AG08395 (cell line): Measurements from ENCODE around the gene C10orf71.

ENCODE experiments used
- DNase-seq: peaks from one replicate; pipeline ENCODE4 v3.0.0; 2012; ENCODE audit warnings: mixed read lengths, low spot score

Gene C10orf71

DNA sequence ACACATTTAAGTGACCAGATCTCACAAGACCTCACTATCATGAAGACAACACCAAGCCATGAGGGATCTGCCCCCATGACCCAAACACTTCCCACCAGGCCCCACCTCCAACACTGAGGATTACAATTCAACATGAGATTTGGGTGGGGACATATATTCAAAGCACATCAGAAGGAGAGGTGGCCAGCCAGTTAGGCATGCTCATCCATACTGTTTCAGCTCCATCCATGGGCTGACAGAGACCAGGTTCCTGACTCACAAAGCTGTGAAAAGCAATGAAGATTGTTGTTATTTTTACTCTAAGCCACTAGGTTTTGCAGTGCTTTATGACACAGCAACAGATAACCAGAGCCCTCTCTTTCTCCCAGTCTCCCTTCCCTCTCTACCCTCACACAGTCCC, 36.0 kb downstream of the C10orf71 start:
- DNase-seq, result no peak

DNA sequence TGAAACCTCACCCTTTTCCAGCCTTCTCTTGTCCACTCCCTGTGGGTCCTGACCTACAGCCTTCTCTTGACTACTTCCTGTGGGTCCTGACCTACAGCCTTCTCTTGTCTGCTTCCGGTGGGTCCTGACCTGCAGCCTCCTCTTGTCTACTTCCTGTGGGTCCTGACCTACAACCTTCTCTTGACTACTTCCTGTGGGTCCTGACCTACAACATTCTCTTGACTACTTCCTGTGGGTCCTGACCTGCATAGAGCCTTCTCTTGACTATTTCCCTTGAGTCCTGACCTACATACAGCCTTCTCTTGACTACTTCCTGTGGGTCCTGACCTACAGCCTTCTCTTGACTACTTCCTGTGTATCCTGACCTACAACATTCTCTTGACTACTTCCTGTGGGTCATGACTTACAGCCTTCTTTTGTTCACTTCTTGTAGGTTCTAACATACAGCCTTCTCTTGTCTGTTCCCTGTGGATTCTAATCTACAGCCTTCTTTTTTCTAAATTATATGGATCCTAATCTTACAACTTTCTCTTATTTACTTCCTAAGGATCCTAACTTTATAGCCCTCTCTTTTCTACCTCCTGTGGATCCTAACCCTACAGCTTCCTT, 36.5 kb downstream of the C10orf71 start:
- DNase-seq, result no peak

- no peak for DNase-seq
These were observed 39.6 kb downstream of the C10orf71 start for GRCh38 chr10:49338604-49339003.

DNA sequence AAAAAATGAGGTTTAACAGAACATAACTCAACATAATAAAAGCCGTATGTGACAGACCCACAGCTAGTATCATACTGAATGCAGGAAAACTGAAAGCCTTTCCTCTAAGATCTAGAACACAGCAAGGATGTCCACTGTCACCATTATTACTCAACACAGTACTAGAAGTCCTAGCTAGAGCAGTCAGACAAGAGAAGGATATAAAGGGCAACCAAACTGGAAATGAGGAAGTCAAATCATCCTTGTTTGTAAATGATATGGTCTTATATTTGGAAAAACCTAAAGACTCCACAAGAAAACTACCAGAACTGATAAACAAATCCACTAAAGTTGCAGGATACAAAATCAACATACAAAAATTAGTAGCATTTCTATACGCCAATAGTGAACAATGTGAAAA, 45.9 kb downstream of the C10orf71 start:
- DNase-seq, result no peak

- no peak for DNase-seq
These were observed 48.4 kb downstream of the C10orf71 start for GRCh38 chr10:49347342-49347741.

DNA sequence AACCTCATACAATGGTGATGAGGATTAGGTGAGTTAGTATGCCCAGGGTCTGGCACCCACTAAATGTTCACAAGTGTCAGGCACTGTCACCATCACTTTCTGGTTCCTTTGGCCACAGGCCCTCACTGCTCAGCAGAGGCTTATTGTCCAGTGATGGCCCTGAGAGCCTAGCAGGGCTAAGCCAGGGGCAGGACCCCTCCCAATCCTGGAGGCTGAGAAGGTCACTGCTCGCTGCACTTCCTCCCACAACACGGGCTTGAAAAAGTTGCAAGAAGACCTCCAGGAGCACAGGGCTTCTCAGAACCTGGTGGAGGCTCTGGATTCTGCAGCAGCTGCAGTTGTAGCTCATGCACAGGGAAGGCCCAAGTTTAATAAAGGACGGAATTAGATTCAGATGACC, 48.9 kb downstream of the C10orf71 start:
- DNase-seq, result no peak

DNA sequence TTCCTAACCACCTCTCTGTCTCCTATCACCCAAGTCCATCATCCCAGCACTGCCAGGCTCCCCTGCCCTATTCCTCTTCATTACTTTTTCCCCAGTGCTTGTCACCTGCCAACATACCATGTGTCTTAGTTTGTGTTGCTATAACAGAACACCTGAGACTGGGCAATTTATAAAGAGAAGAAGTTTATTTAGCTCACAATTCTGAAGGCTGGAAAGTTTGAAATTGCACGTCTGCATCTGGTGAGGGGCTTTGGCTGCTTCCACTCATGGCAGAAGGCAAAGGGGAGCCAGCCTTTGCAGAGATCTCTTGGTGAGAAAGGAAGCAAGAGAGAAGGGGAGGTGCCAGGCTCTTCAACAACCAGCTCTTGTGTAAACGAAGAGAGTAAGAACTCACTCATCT, 49.6 kb downstream of the C10orf71 start:
- DNase-seq, result no peak

DNA sequence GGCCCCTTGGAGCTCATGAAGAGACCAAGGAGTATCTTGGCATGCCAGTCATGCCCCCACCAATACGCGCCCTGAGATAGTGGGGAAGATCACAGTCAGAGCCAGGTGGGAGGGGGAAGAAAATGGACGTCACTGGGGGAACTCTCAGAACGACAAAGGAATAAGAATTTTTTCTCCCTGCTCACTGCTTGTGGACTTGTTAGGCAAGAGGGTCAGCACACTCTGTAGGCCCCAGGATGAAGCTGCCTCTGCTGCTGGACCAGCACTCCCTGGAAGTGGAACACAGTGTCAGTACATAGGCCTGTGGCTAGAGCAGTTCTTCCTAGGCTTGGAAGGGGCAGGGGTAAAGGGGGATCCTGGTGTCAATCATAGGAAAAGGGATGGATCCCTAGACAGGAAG, 50.4 kb downstream of the C10orf71 start:
- DNase-seq, result no peak

DNA sequence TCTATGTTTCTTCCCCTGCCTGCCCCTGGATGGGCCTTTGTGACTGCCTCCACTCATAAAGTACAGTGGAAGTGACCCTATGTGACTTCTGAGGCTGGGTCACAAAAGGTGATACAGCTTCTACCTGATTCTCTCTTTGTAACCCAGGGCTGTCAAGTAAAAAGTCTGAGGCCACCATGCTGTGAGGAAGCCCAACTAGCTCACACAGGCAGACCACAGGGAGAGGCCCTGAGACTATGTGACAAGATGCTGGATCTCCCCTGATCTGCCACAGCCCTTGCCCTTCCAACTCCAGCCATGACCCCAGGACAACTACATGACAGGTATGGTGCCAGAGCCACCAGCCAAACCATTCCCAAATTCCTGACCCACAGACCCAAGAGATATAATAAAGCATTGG, 51.2 kb downstream of the C10orf71 start:
- no peak for DNase-seq

GRCh38 chr10:49350846-49351532, 52.0 kb downstream of the C10orf71 start:
- no peak for DNase-seq

GRCh38 chr10:49351669-49352068, 52.7 kb downstream of the C10orf71 start:
- DNase-seq, result no peak

GRCh38 chr10:49352323-49352722, 53.4 kb downstream of the C10orf71 start:
- no peak for DNase-seq

DNA sequence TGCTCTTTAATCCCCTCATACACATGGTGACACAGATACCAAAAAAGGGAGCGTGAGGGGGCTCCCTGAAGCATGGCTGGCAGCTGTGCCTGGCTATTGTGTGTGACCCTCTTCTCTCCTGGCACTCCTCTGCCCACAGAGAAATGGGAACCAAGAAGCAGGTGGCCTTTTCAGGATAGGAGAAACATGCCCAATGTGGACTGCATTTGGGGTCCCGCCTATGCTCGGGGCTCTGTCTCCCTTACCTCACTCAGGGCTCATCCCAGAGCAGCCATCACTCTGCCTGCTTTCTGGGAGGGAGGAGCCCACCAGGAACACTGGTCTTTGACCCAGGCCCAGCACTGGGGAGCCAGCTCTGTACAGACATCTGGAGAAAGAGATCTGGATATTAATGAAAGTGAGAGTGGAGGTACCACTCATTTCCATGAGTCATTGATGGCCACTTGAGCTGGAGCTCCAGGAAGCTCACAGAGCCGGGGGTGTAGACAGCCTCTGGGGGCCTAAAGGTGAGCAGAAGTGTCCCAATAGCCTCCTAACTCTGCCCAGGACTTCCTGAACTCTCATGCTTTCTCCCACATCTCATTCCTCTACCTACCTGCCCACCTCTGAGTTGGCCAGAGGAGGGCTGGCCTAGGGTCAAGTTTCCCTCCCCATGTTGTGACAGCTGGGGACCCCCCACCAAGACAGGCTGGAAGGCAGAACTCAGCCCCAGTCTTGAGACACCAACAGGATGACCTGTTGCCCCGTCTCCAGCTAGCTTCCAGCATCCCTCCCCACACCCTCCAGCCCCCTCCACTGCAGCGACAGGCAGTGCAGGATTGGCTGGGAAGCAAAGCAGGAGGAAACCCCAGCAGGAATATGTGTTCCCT, 54.3 kb downstream of the C10orf71 start:
- DNase-seq, result no peak

- DNase-seq, result no peak
These were observed 55.1 kb downstream of the C10orf71 start for GRCh38 chr10:49353895-49354566.

DNA sequence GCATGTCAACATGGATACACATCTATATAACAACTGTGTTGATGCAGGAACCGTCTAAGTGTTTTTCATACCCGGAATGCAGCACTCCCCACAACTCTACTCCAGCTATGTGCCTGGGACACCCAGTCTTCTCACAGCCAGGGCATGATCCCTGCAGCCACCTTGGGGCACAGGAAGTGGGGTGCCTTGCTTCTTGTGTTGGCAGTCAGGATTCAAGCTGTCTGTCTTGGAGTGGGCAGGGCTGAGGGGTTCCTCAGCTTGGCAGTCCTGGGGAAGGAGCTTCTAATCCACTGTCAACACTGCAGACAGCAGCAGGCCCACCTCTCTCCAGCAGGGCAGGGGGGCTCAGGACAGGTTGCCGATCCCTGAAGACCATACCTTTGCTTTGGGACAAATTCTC, 55.6 kb downstream of the C10orf71 start:
- DNase-seq, result no peak

GRCh38 chr10:49355221-49355620, 56.3 kb downstream of the C10orf71 start:
- DNase-seq, result no peak

- DNase-seq, result no peak
These were observed 57.2 kb downstream of the C10orf71 start for GRCh38 chr10:49356181-49356580.

- no peak for DNase-seq
These were observed 58.0 kb downstream of the C10orf71 start for GRCh38 chr10:49356944-49357343.

DNA sequence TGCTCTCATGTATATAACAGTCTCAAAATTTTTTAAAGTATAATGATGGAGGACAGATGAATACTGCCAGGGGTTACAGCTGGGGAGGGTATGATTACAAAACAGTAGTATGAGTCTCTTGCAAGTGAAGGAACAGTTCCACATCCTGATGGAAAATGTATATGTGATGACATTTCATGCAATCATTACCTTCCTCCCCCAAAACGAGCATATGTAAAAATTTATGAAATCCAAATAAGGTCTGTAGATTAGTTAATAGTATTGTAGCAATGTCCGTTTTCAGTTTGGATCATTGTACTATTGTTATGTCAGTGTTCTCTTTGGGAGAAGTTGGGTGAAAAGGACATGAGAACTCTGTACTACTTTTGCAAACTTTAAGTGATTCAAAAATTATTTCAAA, 58.9 kb downstream of the C10orf71 start:
- DNase-seq, result no peak

- DNase-seq, result no peak
These were observed 60.6 kb downstream of the C10orf71 start for GRCh38 chr10:49359349-49360270.
